ENCODE data around the gene PRRG3. TPM values are rescaled to one million over a fixed set of nuclear protein-coding genes. Genes with fewer than 3 reads are reported as not detected.

PRRG3 gene
- total RNA-seq, 1 experiment from 2014 or later: not detected

DNA sequence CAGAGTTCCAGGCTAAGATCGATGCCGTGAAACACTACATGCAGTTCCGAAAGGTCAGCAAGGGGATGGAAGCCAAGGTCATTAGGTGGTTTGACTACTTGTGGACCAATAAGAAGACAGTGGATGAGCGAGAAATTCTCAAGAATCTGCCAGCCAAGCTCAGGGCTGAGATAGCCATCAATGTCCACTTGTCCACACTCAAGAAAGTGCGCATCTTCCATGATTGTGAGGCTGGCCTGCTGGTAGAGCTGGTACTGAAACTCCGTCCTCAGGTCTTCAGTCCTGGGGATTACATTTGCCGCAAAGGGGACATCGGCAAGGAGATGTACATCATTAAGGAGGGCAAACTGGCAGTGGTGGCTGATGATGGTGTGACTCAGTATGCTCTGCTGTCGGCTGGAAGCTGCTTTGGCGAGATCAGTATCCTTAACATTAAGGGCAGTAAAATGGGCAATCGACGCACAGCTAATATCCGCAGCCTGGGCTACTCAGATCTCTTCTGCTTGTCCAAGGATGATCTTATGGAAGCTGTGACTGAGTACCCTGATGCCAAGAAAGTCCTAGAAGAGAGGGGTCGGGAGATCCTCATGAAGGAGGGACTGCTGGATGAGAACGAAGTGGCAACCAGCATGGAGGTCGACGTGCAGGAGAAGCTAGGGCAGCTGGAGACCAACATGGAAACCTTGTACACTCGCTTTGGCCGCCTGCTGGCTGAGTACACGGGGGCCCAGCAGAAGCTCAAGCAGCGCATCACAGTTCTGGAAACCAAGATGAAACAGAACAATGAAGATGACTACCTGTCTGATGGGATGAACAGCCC is 48.6 kb downstream of the PRRG3 start:
- DNase-seq (ENCODE audit: low read depth): no peak

DNA sequence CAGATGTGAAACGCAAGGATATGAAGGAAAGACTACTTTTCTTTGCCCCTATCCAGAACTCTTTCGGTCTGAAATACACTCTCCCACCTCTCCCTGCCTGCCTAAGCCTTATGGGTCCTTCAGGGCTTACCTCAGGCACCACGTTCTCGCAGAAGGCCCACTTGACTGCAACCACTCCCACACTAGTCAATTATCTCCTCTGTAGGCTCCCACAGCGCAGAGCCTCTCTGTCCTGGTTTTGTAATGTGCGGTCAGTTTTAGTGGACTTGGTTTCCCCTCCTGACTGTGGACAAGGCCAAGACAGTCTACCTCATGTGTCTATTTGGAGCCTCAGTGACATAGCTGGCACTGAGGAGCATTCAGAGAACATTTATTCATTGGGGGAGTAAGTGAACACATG is 50.4 kb downstream of the PRRG3 start:
- DNase-seq (ENCODE audit: low read depth): no peak

DNA sequence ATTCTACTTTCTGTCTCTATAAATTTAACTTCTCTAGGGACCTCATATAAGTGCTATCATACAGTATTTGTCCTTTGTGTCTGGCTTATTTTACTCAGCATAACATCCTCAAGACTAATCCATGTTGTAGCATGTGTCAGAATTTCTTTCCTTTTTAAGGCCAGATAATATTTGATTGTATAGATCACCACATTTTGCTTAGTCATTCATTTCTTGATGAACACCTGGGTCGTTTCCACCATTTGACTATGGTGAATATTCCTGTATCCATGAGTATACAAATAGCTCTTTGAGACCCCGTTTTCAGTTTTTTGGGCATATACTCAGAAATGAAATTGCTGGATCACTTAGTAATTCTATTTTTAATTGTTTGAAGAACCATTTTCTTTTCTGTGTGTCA is 51.2 kb downstream of the PRRG3 start:
- no peak for DNase-seq (ENCODE audit: low read depth)

DNA sequence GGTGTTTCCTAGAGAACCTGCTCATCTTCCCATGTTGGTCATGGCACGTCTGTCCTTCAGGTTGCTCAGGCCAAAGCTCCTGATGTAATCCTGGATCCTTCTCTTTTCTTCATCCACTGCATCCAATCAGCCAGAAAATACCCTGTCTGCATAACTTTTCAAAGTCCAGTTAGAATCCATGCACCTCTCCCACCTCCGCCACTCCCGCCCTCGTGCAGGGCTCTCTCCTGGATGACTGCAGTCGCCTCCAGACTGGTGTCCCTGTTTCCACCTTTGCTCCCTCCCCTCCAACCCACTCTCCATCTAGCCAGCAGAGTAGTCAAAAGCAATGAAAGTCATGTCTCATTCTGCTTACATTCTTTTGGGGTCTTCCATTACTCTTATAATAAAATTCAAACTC is 55.3 kb downstream of the PRRG3 start:
- no peak for DNase-seq (ENCODE audit: low read depth)

DNA sequence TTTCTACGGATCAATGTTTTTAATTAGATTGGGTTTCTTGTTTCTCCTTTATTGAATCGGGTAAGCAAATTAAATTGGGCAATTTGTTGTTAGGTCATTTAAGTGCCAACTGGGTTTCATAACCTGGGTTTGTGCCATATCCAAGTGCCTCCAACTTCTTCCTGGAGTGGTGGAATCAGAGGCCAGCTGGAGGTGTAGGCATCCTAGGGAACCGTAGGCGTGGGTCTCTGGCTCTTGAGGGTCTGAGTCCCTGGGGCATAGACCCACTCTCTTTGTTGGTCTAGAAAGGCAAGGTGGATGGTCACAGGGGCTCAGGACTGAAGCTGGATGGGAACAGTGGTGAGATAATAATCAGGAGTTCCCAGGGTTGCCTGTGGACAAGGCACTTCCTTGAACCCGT is 57.6 kb downstream of the PRRG3 start:
- DNase-seq (ENCODE audit: low read depth): no peak

DNA sequence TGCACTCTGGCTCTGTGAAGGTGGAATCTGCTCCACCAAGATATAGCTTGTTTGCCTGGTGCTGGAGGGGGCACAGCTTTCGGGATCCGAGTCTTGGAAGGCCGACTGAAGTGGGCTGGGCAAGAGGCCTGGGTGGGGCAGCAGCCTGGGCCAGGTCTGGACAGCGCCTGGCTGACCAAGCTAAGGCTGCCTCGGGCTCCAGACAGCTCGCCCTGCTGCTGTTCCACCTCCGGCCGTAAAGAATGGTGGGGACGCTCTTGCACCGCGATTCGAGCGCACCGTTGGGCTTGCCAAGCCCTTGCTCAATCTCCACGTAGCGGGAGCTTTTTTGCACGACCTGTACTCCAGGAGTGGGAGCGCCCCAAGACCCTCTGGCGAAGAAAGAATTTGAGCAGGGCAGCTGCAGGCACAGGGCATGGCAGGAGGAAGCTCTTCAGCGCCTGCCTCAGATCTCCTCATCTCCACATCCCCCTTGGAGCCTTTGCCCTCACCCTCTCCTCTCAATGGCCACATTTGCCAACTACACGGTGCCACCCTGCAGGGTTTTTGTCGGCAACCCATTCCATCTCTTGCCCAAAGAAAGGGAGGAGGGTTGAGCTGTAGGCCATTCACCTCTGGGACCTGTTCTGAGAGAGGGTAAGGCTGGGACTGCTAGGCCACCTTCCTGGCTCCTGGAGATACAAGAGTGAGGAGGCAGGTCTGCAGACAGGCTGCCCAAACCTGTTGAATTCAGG is 58.2 kb downstream of the PRRG3 start:
- DNase-seq (ENCODE audit: low read depth): peak; percentile 53

DNA sequence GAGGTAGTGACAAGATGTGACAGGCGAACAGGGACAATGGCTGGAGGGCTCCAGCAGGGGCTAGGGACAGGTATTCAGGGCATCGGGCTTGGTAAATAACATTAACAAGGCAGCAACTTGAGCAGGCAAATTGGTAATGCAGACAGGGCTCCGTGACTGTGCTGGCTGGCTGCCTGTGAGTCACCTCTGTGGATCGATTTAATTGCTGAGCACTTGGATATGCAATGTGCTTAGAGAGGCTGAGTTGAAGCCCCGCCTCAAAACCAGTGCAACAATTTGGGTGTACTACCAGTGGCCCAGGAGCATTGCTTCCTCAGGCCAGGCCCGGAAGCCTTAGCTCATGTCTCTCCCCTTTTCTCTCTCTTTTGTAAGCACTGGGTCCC is 58.8 kb downstream of the PRRG3 start:
- peak; percentile 75 for DNase-seq (ENCODE audit: low read depth)

DNA sequence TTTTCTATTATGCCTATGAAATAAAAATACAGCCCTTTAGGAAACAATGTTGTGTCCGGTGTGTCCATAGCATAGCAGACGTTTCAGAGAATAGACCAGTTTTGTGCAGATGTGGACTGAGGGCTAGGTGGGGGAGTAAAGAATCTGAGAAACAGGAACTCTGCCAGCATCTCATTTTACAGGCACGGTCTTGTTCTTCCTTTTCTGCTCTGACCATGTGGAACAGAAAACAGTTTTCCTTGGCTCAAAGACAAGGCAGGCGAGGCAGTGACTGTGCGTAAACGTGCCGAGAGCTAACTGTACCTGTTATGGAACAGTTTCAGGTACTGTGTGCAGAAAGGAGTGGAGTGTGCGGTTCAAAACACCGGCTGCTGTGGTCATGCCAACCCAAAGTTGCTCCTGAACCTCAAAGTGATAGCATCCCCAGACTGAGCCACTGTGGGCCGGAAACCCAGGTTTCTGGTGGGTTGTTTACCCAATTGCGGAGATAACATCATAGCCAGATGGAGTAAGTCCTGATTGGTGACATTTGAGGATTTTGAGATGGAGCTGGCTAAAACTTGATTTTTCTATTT is 59.5 kb downstream of the PRRG3 start:
- peak; percentile 29 for DNase-seq (ENCODE audit: low read depth)

Other genes starting within 250 kb of the PRRG3 start
- not detected in 2 replicates for gene PASD1, start 131.8 kb upstream of the PRRG3 start, total RNA-seq (2014; rRNA removed; shearing (Covaris generic))
- gene FATE1, start 20.6 kb downstream of the PRRG3 start, total RNA-seq (2014; rRNA removed; shearing (Covaris generic)): not detected in 2 replicates
- not detected in 2 replicates for gene CNGA2, start 39.3 kb downstream of the PRRG3 start, total RNA-seq (2014; rRNA removed; shearing (Covaris generic))
- 0.59 and 0.60 TPM in 2 replicates for gene MAGEA4, start 217.4 kb downstream of the PRRG3 start, total RNA-seq (2014; rRNA removed; shearing (Covaris generic))

Measured in RPMI7951 (cell line).